ENCODE data around the gene ATP13A4. TPM values are rescaled to one million over a fixed set of nuclear protein-coding genes. Genes with fewer than 3 reads are reported as not detected.

ATP13A4 gene
- total and polyA plus RNA-seq, 2 of the 4 experiments (the other 2 are of a cell fraction): under 0.01 TPM; not detected in 1

DNA sequence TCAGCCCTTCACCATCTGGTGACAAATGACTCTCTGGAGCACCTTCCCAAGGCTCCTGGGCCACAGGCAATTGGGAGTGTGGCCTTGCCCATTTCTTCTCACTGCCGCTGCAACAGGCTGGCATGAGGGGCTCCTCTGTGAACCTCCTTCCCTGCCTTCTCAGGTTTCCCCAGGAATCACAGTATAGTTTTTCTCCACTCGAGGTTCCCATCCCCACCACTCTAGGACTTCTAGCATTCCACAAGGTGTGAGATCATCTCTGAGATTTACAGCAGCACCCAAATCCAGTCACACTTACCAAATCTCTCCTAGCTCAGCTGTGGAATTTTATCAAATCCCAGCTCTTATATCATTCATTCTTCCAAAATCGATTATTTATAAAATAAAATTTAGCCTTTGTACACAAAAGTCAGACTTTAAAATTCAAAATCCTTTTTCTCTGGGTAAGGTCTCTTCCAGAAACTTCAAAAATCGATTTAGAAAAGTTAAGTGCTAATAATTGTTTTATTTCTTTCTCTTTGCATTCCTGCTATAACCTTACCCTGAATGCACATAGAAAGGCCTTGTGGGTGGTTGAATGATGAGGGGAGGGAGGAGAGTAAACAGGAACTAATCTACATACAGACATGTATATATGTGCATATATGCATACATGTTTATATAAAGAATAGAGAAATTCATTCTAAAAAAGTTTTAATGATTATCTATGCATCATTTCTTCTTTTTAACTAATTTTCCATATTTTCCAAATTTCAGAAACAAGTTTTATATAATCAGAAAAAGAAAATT is 18.9 kb upstream of the ATP13A4 start:
- Histone ChIP-seq H2BK20ac (ENCODE audit: low read depth, low read length) (no peak overlapping the region), H2AFZ (replicated peaks; ENCODE audit: low read length, poor library complexity) (no peak overlapping the region), H3K18ac (ENCODE audit: low read depth, low read length) (no peak overlapping the region), H4K8ac (ENCODE audit: low read depth in 2 of 2, low read length in 2 of 2) (no peak overlapping the region), H4K91ac (ENCODE audit: insufficient read depth, low read depth, low read length) (no peak overlapping the region), H3K9me3 (ENCODE audit: control insufficient read depth, insufficient read depth, low read length) (no peaks in the 10 kb centered on the region), H3K4me3 (ENCODE audit: insufficient read depth, low read depth, low read length) (no peak overlapping the region), H3K9me1 (ENCODE audit: insufficient read depth, low read length) (no peaks in the 10 kb centered on the region), H2AK5ac (ENCODE audit: low read depth, low read length) (no peak overlapping the region), H3K23ac (ENCODE audit: low read depth, low read length) (no peak overlapping the region), H2AK9ac (replicated peaks; ENCODE audit: low read depth, low read length, poor library complexity) (no peak overlapping the region), H3K79me1 (ENCODE audit: low read depth in 1 of 2, low read length in 2 of 2) (no peaks in the 10 kb centered on the region), H3K56ac (ENCODE audit: extremely low read depth, insufficient read depth, low read length) (no peak overlapping the region), H2BK5ac (ENCODE audit: low read depth, low read length, poor library complexity, severe bottlenecking) (no peak overlapping the region), H2BK120ac (ENCODE audit: low read depth, low read length) (no peak overlapping the region), H2BK15ac (ENCODE audit: low read depth, low read length) (no peak overlapping the region), H3K9ac (ENCODE audit: low read depth, low read length) (no peak overlapping the region), H3K14ac (replicated peaks; ENCODE audit: low read depth, low read length) (no peak overlapping the region), H3K27ac (ENCODE audit: insufficient read depth, low read length) (no peak overlapping the region), H3K4me1 (ENCODE audit: control insufficient read depth, insufficient read depth, low read length) (no peaks in the 10 kb centered on the region), H3K36me3 (ENCODE audit: control insufficient read depth, insufficient read depth, low read length) (no peaks in the 10 kb centered on the region), H4K20me1 (ENCODE audit: insufficient read depth, low read length) (no peaks in the 10 kb centered on the region), H3K4me2 (ENCODE audit: low read depth, low read length) (no peak overlapping the region), H4K5ac (ENCODE audit: low read depth, low read length) (no peak overlapping the region), H3K27me3 (ENCODE audit: control insufficient read depth, insufficient read depth, low read length) (no peaks in the 10 kb centered on the region; the same call in 1 of the 2 replicates), H3K4ac (ENCODE audit: low read depth, low read length) (no peak overlapping the region)
- WGBS, 2 experiments (ENCODE audit: extremely low coverage in 2 of 2, insufficient read length in 1 of 2): 88% methylated on average over 1 of the region's 4 CpGs; no CpG with 5 or more reads in 1 of the 2 experiments
- ChIA-PET POLR2A (ENCODE audit: unreplicated experiment) (no interaction called here), CTCF (interaction anchor here (0.6 to 1.7 kb wide), 4 partner anchors 11 to 761 kb away, joined by 3 to 7 read pairs (median 5); no protein-coding TSS in a partner anchor)
- dilution Hi-C loops (cut with HindIII; ENCODE audit: low sequenced_read_pairs, unreplicated experiment) (no loop called here), intact Hi-C loops (cut with micrococcal nuclease) (loop anchor here (5.0 kb wide), 2 partner anchors 531 to 656 kb away; partner anchors contain the start of gene MB21D2), in situ Hi-C loops (cut with MboI; ENCODE audit: low sequenced_read_pairs) (loop anchor here (5.0 to 10.0 kb wide), 3 partner anchors 761 to 1109 kb away; no protein-coding TSS in a partner anchor)
- BruUV-seq (replicated peaks): no TSS peak
- DNase-seq (no peak), ATAC-seq (ENCODE audit: low read depth) (no peak)
- TF ChIP-seq CHD1 (IDR thresholded peaks at IDR 0.05; ENCODE audit: low read depth, low read length): no peak
- no peak for TF ChIP-seq MAZ (IDR thresholded peaks at IDR 0.05; ENCODE audit: borderline replicate concordance, low read depth, low read length)
- TF ChIP-seq, protein P1, sequence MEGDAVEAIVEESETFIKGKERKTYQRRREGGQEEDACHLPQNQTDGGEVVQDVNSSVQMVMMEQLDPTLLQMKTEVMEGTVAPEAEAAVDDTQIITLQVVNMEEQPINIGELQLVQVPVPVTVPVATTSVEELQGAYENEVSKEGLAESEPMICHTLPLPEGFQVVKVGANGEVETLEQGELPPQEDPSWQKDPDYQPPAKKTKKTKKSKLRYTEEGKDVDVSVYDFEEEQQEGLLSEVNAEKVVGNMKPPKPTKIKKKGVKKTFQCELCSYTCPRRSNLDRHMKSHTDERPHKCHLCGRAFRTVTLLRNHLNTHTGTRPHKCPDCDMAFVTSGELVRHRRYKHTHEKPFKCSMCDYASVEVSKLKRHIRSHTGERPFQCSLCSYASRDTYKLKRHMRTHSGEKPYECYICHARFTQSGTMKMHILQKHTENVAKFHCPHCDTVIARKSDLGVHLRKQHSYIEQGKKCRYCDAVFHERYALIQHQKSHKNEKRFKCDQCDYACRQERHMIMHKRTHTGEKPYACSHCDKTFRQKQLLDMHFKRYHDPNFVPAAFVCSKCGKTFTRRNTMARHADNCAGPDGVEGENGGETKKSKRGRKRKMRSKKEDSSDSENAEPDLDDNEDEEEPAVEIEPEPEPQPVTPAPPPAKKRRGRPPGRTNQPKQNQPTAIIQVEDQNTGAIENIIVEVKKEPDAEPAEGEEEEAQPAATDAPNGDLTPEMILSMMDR (conservative IDR thresholded peaks at IDR 0.05; ENCODE audit: low read depth, low read length): no peak
- TF ChIP-seq, protein P2, sequence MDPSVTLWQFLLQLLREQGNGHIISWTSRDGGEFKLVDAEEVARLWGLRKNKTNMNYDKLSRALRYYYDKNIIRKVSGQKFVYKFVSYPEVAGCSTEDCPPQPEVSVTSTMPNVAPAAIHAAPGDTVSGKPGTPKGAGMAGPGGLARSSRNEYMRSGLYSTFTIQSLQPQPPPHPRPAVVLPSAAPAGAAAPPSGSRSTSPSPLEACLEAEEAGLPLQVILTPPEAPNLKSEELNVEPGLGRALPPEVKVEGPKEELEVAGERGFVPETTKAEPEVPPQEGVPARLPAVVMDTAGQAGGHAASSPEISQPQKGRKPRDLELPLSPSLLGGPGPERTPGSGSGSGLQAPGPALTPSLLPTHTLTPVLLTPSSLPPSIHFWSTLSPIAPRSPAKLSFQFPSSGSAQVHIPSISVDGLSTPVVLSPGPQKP (IDR thresholded peaks at IDR 0.05; ENCODE audit: borderline replicate concordance, low read depth, low read length): no peak
- TF ChIP-seq SMC3 (IDR thresholded peaks at IDR 0.05; ENCODE audit: low read depth, low read length): no peak
- TF ChIP-seq RAD21 (IDR thresholded peaks at IDR 0.05; ENCODE audit: low read length): no peak
- no peak for TF ChIP-seq RFX5 (IDR thresholded peaks at IDR 0.05; ENCODE audit: low read depth, low read length)
- no peak for TF ChIP-seq FOS (IDR thresholded peaks at IDR 0.05; ENCODE audit: low read depth, low read length)
- no peak for TF ChIP-seq CEBPB (IDR thresholded peaks at IDR 0.05; ENCODE audit: low read depth, low read length)
- TF ChIP-seq RCOR1 (IDR thresholded peaks at IDR 0.05; ENCODE audit: insufficient replicate concordance, low read length): no peak
- no peak for TF ChIP-seq MXI1 (IDR thresholded peaks at IDR 0.05; ENCODE audit: borderline replicate concordance, low read depth, low read length)
- TF ChIP-seq, protein P3, sequence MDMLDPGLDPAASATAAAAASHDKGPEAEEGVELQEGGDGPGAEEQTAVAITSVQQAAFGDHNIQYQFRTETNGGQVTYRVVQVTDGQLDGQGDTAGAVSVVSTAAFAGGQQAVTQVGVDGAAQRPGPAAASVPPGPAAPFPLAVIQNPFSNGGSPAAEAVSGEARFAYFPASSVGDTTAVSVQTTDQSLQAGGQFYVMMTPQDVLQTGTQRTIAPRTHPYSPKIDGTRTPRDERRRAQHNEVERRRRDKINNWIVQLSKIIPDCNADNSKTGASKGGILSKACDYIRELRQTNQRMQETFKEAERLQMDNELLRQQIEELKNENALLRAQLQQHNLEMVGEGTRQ (IDR thresholded peaks at IDR 0.05; ENCODE audit: low read depth, low read length): no peak
- TF ChIP-seq MAFK (IDR thresholded peaks at IDR 0.05; ENCODE audit: low read depth, low read length): no peak
- TF ChIP-seq NFE2L2 (IDR thresholded peaks at IDR 0.05; ENCODE audit: low read depth, low read length): no peak
- TF ChIP-seq POLR2A (IDR thresholded peaks at IDR 0.05; ENCODE audit: low read depth, low read length): no peak

Data from IMR-90 (cell line).